ENCODE results near the gene RAI1.

RAI1 gene

GRCh38 chr17:17748604-17749003 is 67.3 kb downstream of the RAI1 start:
- no peak for TF ChIP-seq CTCF (IDR thresholded peaks at IDR 0.05; ENCODE audit: low read depth, low read length, missing control alignments)
- no peak for DNase-seq (ENCODE audit: extremely low read depth, low read depth)
- no peak overlapping the region for H3K4me3 ChIP-seq (replicated peaks; ENCODE audit: low read depth, low read length)

- no peak for DNase-seq (ENCODE audit: extremely low read depth, low read depth)
- TF ChIP-seq CTCF (IDR thresholded peaks at IDR 0.05; ENCODE audit: low read depth, low read length, missing control alignments), result no peak
- no peak overlapping the region for H3K4me3 ChIP-seq (replicated peaks; ENCODE audit: low read depth, low read length)
Measured at GRCh38 chr17:17749025-17749772, 67.9 kb downstream of the RAI1 start.

- peak; percentile 59 for DNase-seq (ENCODE audit: extremely low read depth, low read depth)
- TF ChIP-seq CTCF (IDR thresholded peaks at IDR 0.05; ENCODE audit: low read depth, low read length, missing control alignments), result no peak
- H3K4me3 ChIP-seq (replicated peaks; ENCODE audit: low read depth, low read length), result no peak overlapping the region
Measured at GRCh38 chr17:17749921-17750320, 68.7 kb downstream of the RAI1 start.

- no peak for DNase-seq (ENCODE audit: extremely low read depth, low read depth)
- no peak overlapping the region for H3K4me3 ChIP-seq (replicated peaks; ENCODE audit: low read depth, low read length)
- no peak for TF ChIP-seq CTCF (IDR thresholded peaks at IDR 0.05; ENCODE audit: low read depth, low read length, missing control alignments)
Measured at GRCh38 chr17:17750881-17751280, 69.6 kb downstream of the RAI1 start.

- no peak for DNase-seq (ENCODE audit: extremely low read depth, low read depth)
- no peak for TF ChIP-seq CTCF (IDR thresholded peaks at IDR 0.05; ENCODE audit: low read depth, low read length, missing control alignments)
- 0 out of 2 replicates have a peak overlapping the region, but pooled peaks have one; percentile 23 for H3K4me3 ChIP-seq (replicated peaks; ENCODE audit: low read depth, low read length)
Measured at GRCh38 chr17:17751489-17752088, 70.3 kb downstream of the RAI1 start.

- peak overlapping the region; percentile 40 for H3K4me3 ChIP-seq (replicated peaks; ENCODE audit: low read depth, low read length)
- DNase-seq (ENCODE audit: extremely low read depth, low read depth), result peak; percentile 67
- peak; percentile 23 for TF ChIP-seq CTCF (IDR thresholded peaks at IDR 0.05; ENCODE audit: low read depth, low read length, missing control alignments)
Measured at GRCh38 chr17:17752089-17752820, 71.0 kb downstream of the RAI1 start.
